HL-60/S4 treated with phorbol 12-myristate 13-acetate at 8.2 ng/mL for 4 days and 3 days (cell line): ENCODE measurements around the gene DDB1.

Source experiments
- in situ Hi-C: fragments of 300-500 bp; cut with MboI; formaldehyde crosslinking; loops from 2 replicates; pipeline ENCODE4 v1.15.0; 2022; ENCODE audit warnings: low sequenced_read_pairs

The DDB1 gene

DNA sequence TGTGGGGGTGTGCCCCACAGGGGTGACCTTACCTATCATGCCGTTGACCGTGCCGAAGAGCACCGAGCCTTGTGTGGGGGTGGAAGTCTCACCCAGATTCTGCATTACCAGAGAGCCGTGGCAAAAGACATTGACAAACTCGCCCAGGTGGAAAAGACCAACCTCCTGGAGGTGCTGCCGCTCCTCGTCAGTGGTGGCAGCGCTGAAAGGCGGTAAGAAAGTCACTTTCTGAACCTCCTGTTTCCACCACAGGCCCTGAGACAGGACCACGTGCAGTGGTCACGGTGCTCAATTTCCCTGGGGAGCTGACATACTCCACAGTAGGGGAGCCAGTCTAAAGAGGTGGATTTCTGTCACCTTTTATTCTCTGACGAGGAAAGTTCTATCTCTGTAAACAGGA, 30.4 kb downstream of the DDB1 start:
- in situ Hi-C loops = no loop called here

DNA sequence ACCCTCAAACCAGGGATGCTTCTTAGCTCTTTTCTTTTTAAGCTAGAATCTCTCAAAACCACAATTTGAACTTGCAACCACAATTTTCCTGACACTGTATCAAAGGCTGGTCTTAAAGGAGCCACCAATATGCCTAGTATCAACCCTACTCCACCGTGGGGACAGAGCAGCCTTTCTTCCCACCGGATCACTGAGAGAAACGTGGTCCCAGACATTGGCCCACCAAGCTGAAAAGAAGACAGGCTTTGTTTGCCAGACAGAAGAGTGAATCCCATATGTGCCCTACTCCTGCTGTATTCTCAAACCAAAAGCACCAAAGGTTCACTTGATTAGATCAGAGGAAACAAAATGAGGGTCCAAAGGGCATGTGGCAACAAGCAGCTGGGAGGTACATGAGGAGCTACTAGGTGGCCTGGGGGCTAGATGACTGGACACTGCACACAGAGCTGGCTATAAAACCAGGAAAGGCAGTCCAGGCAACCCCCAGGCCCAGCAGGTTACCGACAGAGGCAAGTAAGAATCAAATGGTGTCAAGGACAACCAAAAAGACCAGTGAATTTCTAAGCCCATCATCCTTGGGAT, 34.2 kb downstream of the DDB1 start:
- in situ Hi-C loops = no loop called here

DNA sequence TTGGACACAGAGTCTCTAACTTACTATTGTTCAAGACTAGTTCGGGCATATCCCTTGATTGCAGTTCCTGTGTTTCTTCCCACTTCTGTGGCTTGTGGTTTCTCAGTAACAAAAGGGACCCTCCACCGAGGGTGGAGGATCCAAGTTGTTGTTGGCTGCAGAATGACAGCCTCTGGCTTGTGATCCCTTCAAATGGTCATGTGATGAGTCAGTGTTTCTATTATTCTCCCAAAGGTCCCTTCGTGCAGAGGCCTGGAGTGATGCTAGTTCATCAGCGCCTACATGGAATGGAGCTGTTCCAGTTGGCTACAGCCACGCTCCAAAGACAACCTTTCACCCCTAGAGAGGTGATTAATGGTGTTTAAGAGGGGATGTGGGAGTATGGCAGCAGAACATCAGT, 35.2 kb downstream of the DDB1 start:
- in situ Hi-C loops = no loop called here

DNA sequence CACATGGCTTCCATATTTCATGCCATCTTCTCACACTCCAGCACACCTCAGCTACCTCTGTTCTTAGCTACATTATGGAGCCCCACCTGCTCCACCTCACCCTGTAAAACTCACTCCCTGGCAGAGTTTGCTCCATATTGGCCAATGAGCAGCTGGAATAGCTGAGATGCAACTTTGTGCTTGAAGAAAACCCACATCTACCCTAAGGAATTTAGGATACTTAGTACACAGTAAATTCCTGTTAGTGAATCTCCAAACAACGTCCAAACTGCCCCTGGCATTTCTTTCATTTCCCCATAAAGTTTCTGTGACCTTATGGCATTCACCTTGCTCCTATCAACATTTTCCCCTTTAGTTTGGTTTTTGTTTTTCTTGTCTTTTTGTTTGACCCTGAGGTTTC, 35.6 kb downstream of the DDB1 start:
- in situ Hi-C loops = no loop called here

DNA sequence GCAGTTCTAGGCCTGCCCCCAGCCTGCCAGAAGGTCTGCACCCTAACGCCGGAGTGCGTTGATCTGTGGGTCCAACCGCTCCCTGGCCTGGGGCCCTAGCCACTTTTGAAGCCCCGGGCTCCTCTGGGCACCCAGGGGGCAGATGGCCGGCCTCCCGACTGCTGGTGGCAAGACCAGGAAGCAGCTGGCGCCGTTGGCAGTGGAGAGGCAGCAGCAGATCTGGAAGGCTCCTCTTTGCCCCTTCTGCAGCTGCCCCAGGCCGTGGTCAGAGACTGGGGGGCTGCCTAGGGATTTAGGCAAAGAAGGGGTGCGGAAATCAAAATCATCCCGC, 37.3 kb downstream of the DDB1 start:
- in situ Hi-C loops = no loop called here

DNA sequence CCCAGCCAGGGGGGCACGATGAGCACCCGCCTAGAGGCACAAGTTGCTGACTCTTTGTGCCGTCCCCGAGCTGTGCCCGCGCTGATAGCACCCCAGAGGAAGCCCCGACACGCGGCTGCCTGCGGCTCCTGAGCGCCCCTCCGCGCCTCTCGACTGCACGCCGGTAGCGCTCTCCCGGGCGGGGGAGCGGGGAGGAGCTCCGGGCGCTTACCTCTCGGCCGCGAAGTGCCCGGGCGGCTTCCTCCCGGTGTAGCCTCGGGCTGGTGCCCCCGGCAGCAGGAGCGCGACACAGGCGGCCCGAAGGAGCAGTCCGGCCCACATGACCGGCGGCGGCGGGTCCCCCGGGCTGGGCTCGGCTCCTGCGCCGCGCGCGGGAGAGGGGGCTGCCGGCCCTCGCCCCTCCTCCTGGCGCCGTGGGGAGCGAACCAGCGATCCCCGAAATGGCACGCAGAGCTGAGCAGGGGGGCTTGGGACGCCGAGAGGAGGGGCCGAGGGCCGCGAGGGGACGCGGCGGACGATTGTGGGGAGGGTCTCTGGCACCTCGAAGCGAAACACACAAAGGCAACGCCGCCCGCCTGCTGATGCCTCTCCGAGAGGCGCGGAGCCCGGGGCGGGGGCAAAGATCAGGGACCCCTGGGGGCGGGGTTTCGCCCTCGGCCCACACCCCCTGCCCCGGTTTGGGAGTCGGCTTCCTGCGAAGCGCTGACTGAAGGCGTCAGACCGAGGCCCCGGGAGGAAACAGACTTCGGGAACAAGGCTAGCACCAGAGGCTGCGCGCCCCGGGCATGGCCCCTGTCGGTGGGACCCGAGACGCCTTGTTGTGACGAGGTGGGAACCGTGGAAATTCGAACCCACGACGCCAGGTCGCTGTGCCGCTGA, 37.9 kb downstream of the DDB1 start, which contains the start of gene VWCE:
TSS of gene VWCE (minus strand) at position 600 of the 879 bp plus-strand sequence. CDS start at position 321, 279 bp downstream.
- in situ Hi-C loops = no loop called here

DNA sequence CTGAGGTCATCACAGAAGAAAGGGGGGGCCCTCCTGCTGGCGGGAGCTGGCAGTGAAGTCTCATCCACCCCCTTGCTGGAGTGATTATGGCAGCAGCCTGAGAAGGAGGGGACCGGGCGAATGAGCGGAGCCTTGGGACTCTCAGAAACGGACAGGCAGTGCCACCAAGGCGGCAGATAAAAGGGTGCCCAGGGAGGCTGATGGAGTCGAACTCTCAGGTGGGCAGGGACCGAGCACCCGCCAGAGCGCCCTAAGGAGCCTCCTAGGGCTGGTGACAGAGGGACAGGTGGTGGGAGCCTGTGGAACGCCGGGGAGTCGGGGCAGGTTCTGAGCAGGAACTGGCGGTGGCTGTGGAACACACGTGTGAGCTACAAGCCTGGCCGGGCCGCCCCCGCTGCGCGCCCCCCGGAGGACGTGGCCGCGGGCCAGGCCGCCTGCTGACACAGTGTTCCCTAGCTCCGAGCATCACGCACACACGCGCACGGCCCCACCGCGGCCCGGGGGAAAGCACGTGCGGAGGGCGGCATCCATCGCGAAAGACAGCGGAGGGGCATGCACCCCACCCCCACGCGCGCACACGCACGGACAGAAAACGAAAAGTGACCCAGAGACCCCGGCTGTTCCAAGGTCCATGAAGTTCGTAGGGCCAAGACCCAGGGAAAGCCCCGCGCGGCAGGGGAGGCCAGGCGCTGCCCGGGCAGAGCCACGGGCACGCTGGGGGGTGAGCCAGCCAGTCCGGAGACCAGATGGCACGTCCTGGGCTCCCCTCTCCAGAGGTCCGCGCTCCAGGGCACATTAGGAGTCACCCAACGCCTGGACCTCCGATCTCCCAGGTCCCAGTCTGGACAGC, 38.8 kb downstream of the DDB1 start:
- in situ Hi-C loops = no loop called here

DNA sequence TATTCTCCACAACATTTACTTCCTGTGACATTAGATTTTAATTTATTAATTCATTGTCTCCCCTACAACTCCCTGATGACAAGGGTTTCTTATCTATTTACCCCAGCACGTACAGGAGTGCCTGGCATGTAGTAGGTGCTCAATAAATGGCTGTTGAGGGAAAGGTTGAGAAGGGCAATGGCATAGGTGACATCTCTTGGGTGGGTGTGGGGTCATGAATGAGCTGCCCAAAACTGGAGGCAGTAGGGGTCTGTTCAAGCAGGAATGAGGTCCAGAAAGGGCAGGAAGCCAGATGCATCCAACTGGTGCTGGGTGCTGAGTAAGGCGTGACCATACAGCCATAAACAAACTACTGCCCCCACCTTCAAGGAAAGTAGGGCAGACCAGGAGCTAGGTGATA, 40.5 kb downstream of the DDB1 start:
- in situ Hi-C loops = no loop called here

DNA sequence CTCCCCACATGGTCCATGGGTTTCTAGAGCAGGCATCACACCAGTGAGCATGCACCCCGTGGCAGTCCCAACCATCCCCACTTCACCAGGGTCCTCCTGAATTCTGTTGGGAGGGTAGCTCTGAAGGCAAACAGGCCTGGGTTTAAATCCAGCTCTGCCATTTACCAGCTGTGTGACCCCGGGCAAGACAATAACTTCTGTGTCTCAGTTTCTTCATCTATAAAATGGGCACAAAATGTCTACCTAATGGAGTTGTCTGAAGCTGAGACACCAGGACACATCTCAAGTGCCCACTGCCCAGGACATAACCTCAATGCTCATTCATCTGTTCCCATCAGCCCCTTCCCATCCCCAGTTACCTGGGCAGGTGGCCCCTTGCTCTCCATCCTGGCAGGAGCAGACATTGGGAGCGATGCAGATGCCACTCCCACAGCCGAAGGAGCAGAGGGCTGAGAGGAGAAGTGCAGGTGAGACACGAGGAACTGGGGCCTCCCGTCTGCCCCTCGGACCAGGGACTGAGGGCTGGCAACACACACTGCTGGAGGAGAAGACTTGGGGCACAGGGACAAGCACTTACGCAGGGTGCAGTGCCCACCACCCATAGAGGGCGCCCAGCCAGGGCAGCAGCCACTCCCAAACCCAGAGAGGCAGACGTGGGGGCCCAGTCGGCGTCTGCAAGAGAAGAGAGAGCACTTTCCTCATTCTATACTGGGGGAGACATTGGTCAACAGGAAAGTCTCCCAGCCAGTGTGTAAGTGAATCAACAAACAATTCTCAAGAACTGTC, 41.8 kb downstream of the DDB1 start:
- in situ Hi-C loops = no loop called here

DNA sequence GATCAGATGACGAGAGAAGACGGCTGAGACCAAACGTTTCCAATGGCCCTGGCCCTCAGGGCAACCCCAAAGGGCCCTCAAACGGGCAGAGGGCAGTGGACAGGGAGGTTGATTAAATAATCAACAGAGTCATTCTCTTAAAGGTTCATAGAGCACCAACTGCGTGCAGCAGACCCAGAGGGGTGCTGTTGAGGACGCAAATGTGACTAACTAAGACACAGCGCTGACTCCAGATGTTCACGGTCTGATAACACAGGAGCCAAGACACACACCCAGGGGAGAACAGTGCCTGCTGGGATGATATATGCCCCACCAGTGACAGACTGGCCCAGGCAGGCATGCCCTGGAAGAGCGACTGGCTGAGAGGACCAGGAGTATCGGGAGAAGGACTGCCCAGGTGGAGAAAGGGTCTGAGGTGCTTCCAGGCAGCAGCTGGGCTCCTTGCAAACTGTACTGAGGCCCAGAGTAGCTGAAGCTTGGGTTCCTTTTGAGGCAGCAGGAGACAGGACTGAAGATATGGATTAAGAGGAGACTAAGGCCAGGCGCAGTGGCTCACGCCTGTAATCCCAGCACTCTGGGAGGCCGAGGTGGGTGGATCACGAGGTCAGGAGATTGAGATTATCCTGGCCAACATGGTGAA, 45.4 kb downstream of the DDB1 start:
- in situ Hi-C loops = no loop called here

DNA sequence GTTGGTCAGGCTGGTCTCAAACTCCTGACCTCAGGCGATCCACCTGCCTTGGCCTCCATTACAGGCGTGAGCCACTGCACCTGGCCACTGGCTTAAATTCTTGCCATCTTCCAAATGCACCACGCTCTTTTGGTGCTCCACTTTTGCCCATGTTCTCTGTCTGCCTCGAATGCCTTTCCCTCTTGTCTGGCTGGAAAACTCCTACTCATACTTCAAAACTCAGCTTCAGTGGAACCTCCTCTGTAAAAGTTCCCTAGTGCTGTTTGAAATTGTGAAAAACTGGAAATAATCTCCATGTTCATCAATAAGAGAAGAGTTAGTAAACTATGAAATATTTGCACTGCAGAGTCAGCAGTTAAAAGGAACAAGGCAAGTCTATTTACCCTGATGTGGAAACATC, 49.3 kb downstream of the DDB1 start:
- in situ Hi-C loops = no loop called here

DNA sequence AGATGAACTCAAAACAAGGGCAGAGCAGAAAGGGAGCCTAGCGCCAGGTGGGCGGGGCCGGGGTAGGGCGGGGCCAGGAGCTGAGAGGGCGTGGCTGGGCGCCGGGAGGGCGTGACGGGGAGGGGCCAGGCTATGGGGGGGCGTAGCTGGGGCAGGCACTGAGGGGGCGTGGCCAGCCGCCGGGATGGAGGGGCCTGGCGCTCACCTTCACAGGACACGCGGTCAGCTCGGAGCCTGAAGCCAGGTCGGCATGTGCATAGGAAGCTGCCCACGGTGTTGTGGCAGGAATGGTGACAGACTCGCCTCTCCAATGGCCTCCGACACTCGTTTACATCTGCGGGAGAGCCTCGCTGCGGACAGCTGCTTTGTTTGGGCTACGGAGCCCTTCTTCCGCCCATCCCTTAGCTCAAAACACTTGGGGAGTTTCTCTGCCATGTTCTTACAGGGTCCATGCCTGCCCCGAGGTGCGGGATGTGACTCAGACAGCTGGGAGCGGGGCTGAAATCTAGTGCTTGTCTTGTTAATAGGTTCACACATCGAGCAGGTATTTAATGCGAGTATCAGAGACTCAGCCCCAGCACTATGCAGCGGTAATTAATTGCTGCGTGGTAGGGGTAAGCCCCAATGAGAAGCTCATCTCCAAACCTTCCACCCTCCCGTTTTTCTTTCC, 51.2 kb downstream of the DDB1 start:
- in situ Hi-C loops = no loop called here

DNA sequence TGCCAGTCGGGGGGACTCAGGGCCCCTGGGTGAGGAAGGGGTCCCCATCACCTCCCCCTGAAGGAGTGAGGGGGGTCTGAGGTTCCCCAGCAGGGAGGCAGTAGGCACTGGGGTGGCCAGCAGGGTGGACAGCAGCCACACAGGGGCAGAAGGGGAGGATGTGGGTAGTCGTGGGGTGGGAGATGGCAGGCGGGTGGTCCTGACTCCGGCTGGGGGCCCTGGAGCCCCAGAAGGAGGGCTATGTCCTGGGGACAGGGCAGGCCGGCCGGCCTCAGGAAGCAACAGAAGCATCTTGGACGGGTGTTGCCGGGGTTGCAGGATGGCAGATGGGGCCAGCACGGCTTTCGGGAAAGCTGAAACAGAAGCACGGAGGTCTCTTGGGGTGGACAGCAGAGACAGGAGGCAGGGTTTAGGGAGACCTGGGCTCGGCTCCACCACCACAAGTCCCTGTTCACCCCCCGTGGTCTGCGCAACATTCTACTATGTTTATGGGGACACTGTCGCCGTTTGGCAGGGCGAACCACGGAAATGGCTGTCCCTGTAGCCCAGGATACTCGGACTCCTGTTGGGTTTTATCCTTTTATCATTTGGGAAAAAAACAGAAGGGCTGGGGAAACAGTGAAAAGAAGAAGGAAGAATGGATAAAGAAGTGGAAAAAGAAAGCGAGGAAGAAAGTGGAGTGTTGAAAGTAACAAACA, 51.9 kb downstream of the DDB1 start:
- in situ Hi-C loops = no loop called here

DNA sequence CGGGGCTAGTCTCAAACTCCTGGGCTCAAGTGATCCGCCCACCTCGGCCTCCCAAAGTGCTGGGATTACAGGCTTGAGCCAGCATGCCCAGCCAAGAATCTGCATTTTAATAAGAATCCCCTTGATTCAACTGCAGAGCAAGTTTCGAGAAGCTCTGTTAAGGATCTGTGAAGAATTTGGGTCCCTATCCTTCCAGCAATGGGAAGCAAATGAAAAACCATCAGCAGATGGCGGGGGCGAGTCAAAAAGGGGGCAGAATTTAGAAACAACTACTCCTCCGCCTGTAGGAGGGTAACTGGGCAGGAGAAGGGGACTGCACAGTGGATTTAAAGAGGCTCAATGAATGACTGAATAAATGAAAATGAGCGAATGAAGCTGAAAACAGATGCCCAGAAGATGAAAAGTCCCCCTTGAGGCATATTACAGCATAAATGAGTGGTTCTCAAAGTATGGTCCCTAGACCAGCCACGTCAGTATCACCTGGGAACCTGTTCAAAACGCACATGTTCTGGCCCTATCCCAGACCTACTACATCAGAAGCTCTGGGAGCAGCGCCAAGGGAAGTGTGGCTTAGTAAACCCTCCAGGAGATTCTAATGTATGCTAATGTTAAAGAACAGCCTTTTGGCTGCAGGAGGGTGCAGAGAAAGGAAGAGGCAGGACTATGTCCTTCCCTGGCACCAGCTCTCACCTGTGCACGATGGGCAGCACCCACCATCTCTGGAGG, 52.8 kb downstream of the DDB1 start:
- in situ Hi-C loops = no loop called here

DNA sequence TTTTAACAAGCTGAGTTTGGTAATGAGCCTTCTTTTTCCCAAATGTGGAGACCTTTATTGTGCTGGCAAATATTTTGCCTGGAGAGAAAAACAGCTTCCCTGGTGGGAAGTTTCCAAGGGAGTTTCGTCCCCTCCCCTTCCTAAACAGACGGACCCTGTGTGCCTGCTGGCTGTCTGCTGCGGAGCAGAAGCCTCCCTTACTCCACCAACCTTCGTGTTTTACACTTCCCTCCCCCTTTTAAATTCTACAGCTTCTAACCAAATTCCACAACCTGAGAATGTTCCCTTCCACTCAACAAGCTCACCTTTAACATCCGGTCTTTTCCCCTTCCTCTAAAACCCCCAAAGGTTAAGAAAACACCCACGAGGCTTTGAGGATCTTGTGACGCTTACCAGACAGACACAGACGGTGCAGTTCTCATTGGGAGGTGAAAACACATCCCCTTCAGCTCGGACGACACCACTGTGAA, 54.9 kb downstream of the DDB1 start:
- in situ Hi-C loops = no loop called here

DNA sequence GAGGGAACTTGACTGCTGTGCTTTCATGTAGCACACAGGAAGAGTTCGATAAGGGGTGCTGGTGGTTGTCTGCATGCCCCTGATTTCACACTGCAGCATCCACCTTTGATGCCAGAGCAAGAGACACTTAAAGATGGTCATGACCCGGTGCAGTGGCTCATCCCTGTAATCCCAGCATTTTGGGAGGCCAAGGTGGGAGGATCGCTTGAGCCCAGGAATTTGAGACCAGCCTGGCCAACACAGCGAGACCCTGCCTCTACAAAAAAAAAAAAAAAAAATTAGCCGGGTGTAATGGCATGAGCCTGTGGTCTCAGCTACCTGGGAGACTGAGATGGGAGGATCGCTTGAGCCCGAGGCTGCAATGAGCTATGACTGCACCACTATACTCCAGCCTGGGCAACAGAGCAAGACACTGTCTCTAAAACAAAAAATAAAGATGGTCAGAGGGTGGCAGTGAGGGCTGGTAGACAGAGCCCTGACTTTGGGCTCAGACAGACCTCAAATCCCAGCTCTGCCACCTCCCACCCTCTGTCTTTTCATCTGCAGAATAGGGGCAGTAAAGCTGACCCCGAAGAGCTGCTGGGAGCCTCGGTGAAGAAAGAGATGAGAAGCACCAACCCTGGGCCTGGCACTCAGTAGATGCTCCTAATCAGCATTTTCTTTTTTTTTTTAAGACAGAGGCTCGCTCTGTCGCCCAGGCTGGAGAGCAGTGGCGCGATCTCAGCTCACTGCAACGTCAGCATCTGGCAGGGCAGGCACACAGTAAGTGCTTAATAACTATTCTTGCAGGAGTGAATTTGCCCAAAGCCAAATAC, 55.5 kb downstream of the DDB1 start:
- in situ Hi-C loops = no loop called here

DNA sequence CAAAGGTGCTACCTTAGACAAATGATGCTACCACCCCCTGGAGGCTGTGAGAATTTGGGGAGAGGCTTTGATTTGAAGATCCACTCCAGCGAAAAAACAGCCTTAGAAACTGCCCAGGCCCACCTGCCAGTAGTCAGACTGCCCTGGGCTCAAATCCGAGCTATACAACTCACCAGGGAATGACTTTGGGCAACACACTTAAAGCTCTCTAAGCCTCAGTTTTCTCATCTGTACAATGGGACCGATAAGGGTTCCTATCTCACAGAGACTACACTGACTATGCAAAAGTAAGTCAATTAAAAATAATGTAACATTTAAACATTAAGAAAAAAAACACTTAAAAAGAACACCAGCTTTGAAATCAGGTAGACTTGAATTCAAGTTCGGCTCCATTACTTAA, 57.7 kb downstream of the DDB1 start:
- in situ Hi-C loops = no loop called here

DNA sequence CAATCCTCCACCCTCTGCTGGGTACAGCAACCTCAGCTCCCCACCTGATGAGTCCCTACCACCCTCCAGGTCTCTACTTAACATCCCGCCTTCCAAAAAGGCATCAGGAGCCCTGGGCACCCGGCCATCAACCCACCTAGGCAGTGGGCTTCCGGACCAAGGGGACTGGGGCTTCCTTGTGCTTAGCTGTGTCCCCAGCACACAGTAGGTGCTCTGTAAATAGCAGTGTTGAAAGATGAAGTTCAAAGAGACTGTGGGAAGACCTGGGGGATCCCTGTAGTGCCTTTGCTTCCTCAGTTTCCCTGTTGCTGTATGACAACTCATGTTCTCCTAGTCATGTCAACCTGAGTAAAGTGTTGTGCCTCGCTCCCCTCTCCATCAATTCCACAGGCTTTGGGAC, 58.8 kb downstream of the DDB1 start:
- in situ Hi-C loops = no loop called here
